SK-N-SH (cell line): ENCODE results near the gene TSEN2. TPM values are rescaled to one million over a fixed set of nuclear protein-coding genes. Genes with fewer than 3 reads are reported as not detected.

ENCODE experiments used
- CTCF ChIA-PET: fragments of 300-600, 350-600 bp; formaldehyde crosslinking; extraction: SDS; loops from one replicate; lab custom pipeline; 2021; lab: Yijun Ruan, JAX
- POLR2A ChIA-PET: fragments of 350-600 bp; sonication (Branson Sonifier 250); formaldehyde crosslinking; extraction: SDS; loops from one replicate; lab custom pipeline; 2020; ENCODE audit warnings: antibody characterized with exemption, inconsistent platforms; lab: Yijun Ruan, JAX
- DNase-seq: peaks from one replicate; pipeline ENCODE4 v3.0.0; 2012
- H2AFZ ChIP-seq: fragments of 200-600 bp; sonication (generic); 2 replicates; pipeline ENCODE4 v1.8.1; 2016; ENCODE audit warnings: antibody characterized with exemption, mild to moderate bottlenecking, low read depth
- H3F3A ChIP-seq: fragments of 200-600 bp; sonication (generic); replicated peaks from 2 replicates; pipeline ENCODE3; 2016; ENCODE audit warnings: antibody characterized with exemption, mild to moderate bottlenecking; ENCODE audit not compliant: insufficient read depth
- H3K27ac ChIP-seq, 2 experiments: fragments of 200-500 bp in 1 of 2; fragments of 200-600 bp in 1 of 2; sonication (Bioruptor generic) in 1 of 2; sonication (generic), shearing (Covaris generic) in 1 of 2; 2 replicates each; pipeline versions ENCODE4 v1.5.1 to v1.6.1; 2014 to 2016; ENCODE audit warnings: low read depth in 2 of 2, inconsistent platforms in 1 of 2, low read length in 1 of 2, mild to moderate bottlenecking in 1 of 2, mixed read lengths in 1 of 2
- H3K27me3 ChIP-seq: fragments of 200-600 bp; sonication (generic), shearing (Covaris generic); 2 replicates; pipeline ENCODE4 v1.6.1; 2016; ENCODE audit warnings: mixed run types; ENCODE audit not compliant: insufficient read depth
- H3K36me3 ChIP-seq, 2 experiments: fragments of 200-500 bp in 1 of 2; fragments of 200-600 bp in 1 of 2; sonication (Bioruptor generic) in 1 of 2; sonication (generic) in 1 of 2; replicated peaks in 1 of 2; 2 replicates each; pipeline versions ENCODE3 to v1.5.1; 2014 to 2016; ENCODE audit warnings: low read length in 1 of 2, mild to moderate bottlenecking in 1 of 2; ENCODE audit not compliant: insufficient read depth in 2 of 2, control insufficient read depth in 1 of 2
- H3K4me1 ChIP-seq, 2 experiments: fragments of 200-500 bp in 1 of 2; fragments of 200-600 bp in 1 of 2; sonication (Bioruptor generic) in 1 of 2; sonication (generic), shearing (Covaris generic) in 1 of 2; 2 replicates each; pipeline versions ENCODE4 v1.5.1 to v1.6.1; 2014 to 2016; ENCODE audit warnings: low read depth in 1 of 2, low read length in 1 of 2, mixed run types in 1 of 2; ENCODE audit not compliant: insufficient read depth in 2 of 2, control insufficient read depth in 1 of 2
- H3K4me2 ChIP-seq: fragments of 200-600 bp; sonication (generic), shearing (Covaris generic); 2 replicates; pipeline ENCODE4 v1.6.1; 2017; ENCODE audit warnings: mixed run types
- H3K4me3 ChIP-seq, 2 experiments: fragments of 200-500 bp in 1 of 2; fragments of 200-600 bp in 1 of 2; sonication (Bioruptor generic) in 1 of 2; sonication (generic), shearing (Covaris generic) in 1 of 2; 2 replicates each; pipeline versions ENCODE4 v1.5.1 to v1.8.1; 2014 to 2016; ENCODE audit warnings: low read depth in 2 of 2, inconsistent platforms in 1 of 2, low read length in 1 of 2, mild to moderate bottlenecking in 1 of 2, mixed read lengths in 1 of 2, moderate library complexity in 1 of 2
- H3K79me2 ChIP-seq: fragments of 200-600 bp; sonication (generic); 2 replicates; pipeline ENCODE4 v1.8.1; 2017; ENCODE audit warnings: mild to moderate bottlenecking; ENCODE audit not compliant: insufficient read depth
- H3K9ac ChIP-seq: fragments of 200-600 bp; sonication (generic); 2 replicates; pipeline ENCODE4 v1.6.1; 2017; ENCODE audit warnings: mixed run types
- H3K9me2 ChIP-seq: fragments of 200-600 bp; sonication (generic); 2 replicates; pipeline ENCODE4 v1.6.1; 2017; ENCODE audit warnings: mixed run types
- H3K9me3 ChIP-seq: fragments of 200-600 bp; sonication (generic); 2 replicates; pipeline ENCODE4 v1.6.1; 2017; ENCODE audit warnings: mixed run types, mild to moderate bottlenecking, moderate library complexity
- H4K20me1 ChIP-seq: fragments of 200-600 bp; sonication (generic); 2 replicates; pipeline ENCODE4 v1.6.1; 2017; ENCODE audit warnings: mild to moderate bottlenecking, mixed run types; ENCODE audit not compliant: insufficient read depth
- CHD2 ChIP-seq: fragments of 150-350 bp; IDR thresholded peaks from 2 replicates; pipeline ENCODE4 v1.6.1; 2018; ENCODE audit warnings: low read length; ENCODE audit not compliant: partially characterized antibody
- ELF1 ChIP-seq: IDR thresholded peaks from 2 replicates; pipeline ENCODE4 v1.4.0; 2012
- EP300 ChIP-seq, 2 experiments: IDR thresholded peaks; 2 replicates each; pipeline versions ENCODE4 v1.4.0 to v1.6.1; 2012; ENCODE audit warnings: borderline replicate concordance in 1 of 2, low read depth in 1 of 2, low read length in 1 of 2
- FOXJ3 ChIP-seq: sonication (generic); formaldehyde crosslinking; IDR thresholded peaks from 2 replicates; pipeline ENCODE4 v1.5.1; 2020; ENCODE audit warnings: mild to moderate bottlenecking, missing genetic modification reagents
- FOXM1 ChIP-seq: IDR thresholded peaks from 2 replicates; pipeline ENCODE4 v1.4.0; 2012; ENCODE audit warnings: low read depth, mild to moderate bottlenecking
- GABPA ChIP-seq: IDR thresholded peaks from 2 replicates; pipeline ENCODE4 v1.4.0; 2012; ENCODE audit warnings: low read depth, mild to moderate bottlenecking
- GATA2 ChIP-seq: sonication (generic); formaldehyde crosslinking; IDR thresholded peaks from 2 replicates; pipeline ENCODE4 v1.5.0; 2020; ENCODE audit warnings: mild to moderate bottlenecking, missing genetic modification reagents
- JUND ChIP-seq: IDR thresholded peaks from 2 replicates; pipeline ENCODE4 v1.4.0; 2012
- MEF2A ChIP-seq: IDR thresholded peaks from 2 replicates; pipeline ENCODE4 v1.4.0; 2012; ENCODE audit warnings: low read depth, borderline replicate concordance
- NFIC ChIP-seq: IDR thresholded peaks from 2 replicates; pipeline ENCODE4 v1.4.0; 2012; ENCODE audit warnings: borderline replicate concordance
- POLR2AphosphoS5 ChIP-seq: IDR thresholded peaks from 2 replicates; pipeline ENCODE4 v1.6.1; 2012; ENCODE audit warnings: low read depth, low read length
- RAD21 ChIP-seq: IDR thresholded peaks from 2 replicates; pipeline ENCODE4 v1.6.1; 2012; ENCODE audit warnings: mild to moderate bottlenecking, low read length
- RCOR1 ChIP-seq: fragments of 150-350 bp; IDR thresholded peaks from 2 replicates; pipeline ENCODE4 v1.6.1; 2017; ENCODE audit warnings: antibody characterized with exemption, low read length
- REST ChIP-seq: IDR thresholded peaks from 2 replicates; pipeline ENCODE4 v1.6.1; 2012; ENCODE audit warnings: mild to moderate bottlenecking, low read depth, low read length, moderate library complexity
- TEAD4 ChIP-seq: IDR thresholded peaks from 2 replicates; pipeline ENCODE4 v1.4.0; 2012; ENCODE audit warnings: mild to moderate bottlenecking, borderline replicate concordance; ENCODE audit not compliant: insufficient read depth
- WGBS: methylation state at CpG from one replicate; pipeline ENCODE4 v1.1.6; 2017; ENCODE audit warnings: low lambda C conversion rate; 5-methylcytosine and 5-hydroxymethylcytosine counted together
- polyA plus RNA-seq, 3 experiments: library from polyadenylated mRNA; depleted of rRNA; stranded (reverse); fragments of >200 nt; gene quantifications; 2 replicates each; pipeline ENCODE4 v1.2.3, GENCODE V29; 2012
- TF ChIP-seq, protein P1 (sequence below): fragments of 200-600 bp; sonication (generic); IDR thresholded peaks from 2 replicates; pipeline ENCODE4 v1.6.1; 2017; ENCODE audit warnings: antibody characterized with exemption, mild to moderate bottlenecking, moderate library complexity
- TF ChIP-seq, protein P2 (sequence below): IDR thresholded peaks from 2 replicates; pipeline ENCODE4 v1.4.0; 2012; ENCODE audit warnings: low read depth, borderline replicate concordance
- TF ChIP-seq, protein P3 (sequence below): IDR thresholded peaks from 2 replicates; pipeline ENCODE4 v1.4.0; 2012; ENCODE audit warnings: low read depth

TSEN2 gene
- polyA plus RNA-seq, 1 of the 3 experiments (the other 2 are of a cell fraction) = 13.0 TPM

DNA sequence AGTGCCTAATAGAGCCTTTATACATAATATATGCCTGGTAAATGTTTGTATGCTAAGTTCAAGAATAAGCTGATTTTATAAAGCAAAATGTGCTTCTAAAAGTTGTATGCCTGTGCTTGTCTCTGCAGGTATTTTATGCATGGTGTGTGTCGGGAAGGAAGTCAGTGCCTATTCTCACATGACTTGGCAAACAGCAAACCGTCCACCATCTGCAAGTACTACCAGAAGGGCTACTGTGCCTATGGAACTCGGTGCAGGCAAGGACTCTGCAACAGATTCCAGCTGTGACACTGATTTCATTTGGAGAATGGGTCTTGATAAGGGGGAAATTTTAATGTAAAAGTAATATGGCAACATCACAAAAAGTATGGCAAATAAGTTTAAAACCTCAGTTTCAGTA lies 84.5 kb downstream of the TSEN2 start:
- Histone ChIP-seq H3K27ac (no peak overlapping the region), H3K9me2 (no peaks in the 10 kb centered on the region), H3K27me3 (no peaks in the 10 kb centered on the region), H3K9ac (no peak overlapping the region), H3K9me3 (no peaks in the 10 kb centered on the region), H3K36me3 (peaks cover 21 to 57% of the 10 kb centered on the region in 2 experiments), H3K4me2 (no peak overlapping the region), H4K20me1 (peaks cover 29% of the 10 kb centered on the region), H2AFZ (no peak overlapping the region), H3K4me1 (no peaks in the 10 kb centered on the region), H3K4me3 (no peak overlapping the region), H3F3A (no peaks in the 10 kb centered on the region), H3K79me2 (peaks cover 58% of the 10 kb centered on the region)
- TF ChIP-seq TEAD4 (no peak), FOXM1 (no peak), RCOR1 (no peak), GATA2 (CRISPR knock-in tag) (no peak), MEF2A (no peak), EP300 (IDR thresholded peaks at IDR 0.05; ENCODE audit: borderline replicate concordance in 1 of 2, low read depth in 1 of 2, low read length in 1 of 2) (no peak), REST (no peak), JUND (no peak), ELF1 (no peak), POLR2AphosphoS5 (no peak), NFIC (no peak), CHD2 (no peak), FOXJ3 (no peak), GABPA (no peak), RAD21 (no peak)
- TF ChIP-seq, protein P1, sequence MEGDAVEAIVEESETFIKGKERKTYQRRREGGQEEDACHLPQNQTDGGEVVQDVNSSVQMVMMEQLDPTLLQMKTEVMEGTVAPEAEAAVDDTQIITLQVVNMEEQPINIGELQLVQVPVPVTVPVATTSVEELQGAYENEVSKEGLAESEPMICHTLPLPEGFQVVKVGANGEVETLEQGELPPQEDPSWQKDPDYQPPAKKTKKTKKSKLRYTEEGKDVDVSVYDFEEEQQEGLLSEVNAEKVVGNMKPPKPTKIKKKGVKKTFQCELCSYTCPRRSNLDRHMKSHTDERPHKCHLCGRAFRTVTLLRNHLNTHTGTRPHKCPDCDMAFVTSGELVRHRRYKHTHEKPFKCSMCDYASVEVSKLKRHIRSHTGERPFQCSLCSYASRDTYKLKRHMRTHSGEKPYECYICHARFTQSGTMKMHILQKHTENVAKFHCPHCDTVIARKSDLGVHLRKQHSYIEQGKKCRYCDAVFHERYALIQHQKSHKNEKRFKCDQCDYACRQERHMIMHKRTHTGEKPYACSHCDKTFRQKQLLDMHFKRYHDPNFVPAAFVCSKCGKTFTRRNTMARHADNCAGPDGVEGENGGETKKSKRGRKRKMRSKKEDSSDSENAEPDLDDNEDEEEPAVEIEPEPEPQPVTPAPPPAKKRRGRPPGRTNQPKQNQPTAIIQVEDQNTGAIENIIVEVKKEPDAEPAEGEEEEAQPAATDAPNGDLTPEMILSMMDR = no peak
- TF ChIP-seq, protein P2, sequence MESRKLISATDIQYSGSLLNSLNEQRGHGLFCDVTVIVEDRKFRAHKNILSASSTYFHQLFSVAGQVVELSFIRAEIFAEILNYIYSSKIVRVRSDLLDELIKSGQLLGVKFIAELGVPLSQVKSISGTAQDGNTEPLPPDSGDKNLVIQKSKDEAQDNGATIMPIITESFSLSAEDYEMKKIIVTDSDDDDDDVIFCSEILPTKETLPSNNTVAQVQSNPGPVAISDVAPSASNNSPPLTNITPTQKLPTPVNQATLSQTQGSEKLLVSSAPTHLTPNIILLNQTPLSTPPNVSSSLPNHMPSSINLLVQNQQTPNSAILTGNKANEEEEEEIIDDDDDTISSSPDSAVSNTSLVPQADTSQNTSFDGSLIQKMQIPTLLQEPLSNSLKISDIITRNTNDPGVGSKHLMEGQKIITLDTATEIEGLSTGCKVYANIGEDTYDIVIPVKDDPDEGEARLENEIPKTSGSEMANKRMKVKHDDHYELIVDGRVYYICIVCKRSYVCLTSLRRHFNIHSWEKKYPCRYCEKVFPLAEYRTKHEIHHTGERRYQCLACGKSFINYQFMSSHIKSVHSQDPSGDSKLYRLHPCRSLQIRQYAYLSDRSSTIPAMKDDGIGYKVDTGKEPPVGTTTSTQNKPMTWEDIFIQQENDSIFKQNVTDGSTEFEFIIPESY = no peak
- TF ChIP-seq, protein P3, sequence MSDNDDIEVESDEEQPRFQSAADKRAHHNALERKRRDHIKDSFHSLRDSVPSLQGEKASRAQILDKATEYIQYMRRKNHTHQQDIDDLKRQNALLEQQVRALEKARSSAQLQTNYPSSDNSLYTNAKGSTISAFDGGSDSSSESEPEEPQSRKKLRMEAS = no peak
- WGBS = 76% methylated on average over 3 of the region's 3 CpGs
- POLR2A ChIA-PET = no interaction called here
- no peak for DNase-seq
- CTCF ChIA-PET = no interaction called here
